H1 (cell line): ENCODE measurements around the gene SLC22A23. TPM values are rescaled to one million over a fixed set of nuclear protein-coding genes. Genes with fewer than 3 reads are reported as not detected.

ENCODE experiments used
- CTCF ChIA-PET: fragments of 300-600 bp; sonication (Branson Sonifier 250); formaldehyde crosslinking; loops from one replicate; lab custom pipeline; 2021; ENCODE audit not compliant: partially characterized antibody; lab: Charles Lee
- POLR2A ChIA-PET: fragments of 300-600 bp; sonication (Branson Sonifier 250); formaldehyde crosslinking; loops from one replicate; lab custom pipeline; 2021; ENCODE audit warnings: inconsistent platforms; ENCODE audit not compliant: partially characterized antibody; lab: Charles Lee
- DNase-seq, 2 experiments: peaks; one replicate each; pipeline versions ENCODE4 v3.0.0 to v3.0.0-alpha.2; 2010 to 2022; ENCODE audit warnings: low spot score in 2 of 2, low read depth in 1 of 2, mixed read lengths in 1 of 2
- FAIRE-seq: peaks from 2 replicates; lab custom pipeline; 2011; peaks lifted over from hg19 to GRCh38; lab: Jason Lieb, UNC
- H2AFZ ChIP-seq: 2 replicates; pipeline ENCODE4 v1.8.1; 2012; ENCODE audit warnings: low read length, inconsistent platforms
- H2AK5ac ChIP-seq: 2 replicates; pipeline ENCODE4 v1.6.1; 2013; ENCODE audit warnings: low read depth, low read length
- H2BK120ac ChIP-seq: replicated peaks from 2 replicates; pipeline ENCODE3; 2013; ENCODE audit warnings: low read depth, low read length, inconsistent platforms
- H2BK12ac ChIP-seq: 2 replicates; pipeline ENCODE4 v1.6.1; 2013; ENCODE audit warnings: low read depth, low read length
- H2BK15ac ChIP-seq: 2 replicates; pipeline ENCODE4 v1.6.1; 2013; ENCODE audit warnings: low read length
- H2BK20ac ChIP-seq: 2 replicates; pipeline ENCODE4 v1.6.1; 2013; ENCODE audit warnings: low read length
- H2BK5ac ChIP-seq: 2 replicates; pipeline ENCODE4 v1.6.1; 2013; ENCODE audit warnings: low read depth, low read length
- H3K14ac ChIP-seq: 2 replicates; pipeline ENCODE4 v1.6.1; 2013; ENCODE audit warnings: inconsistent platforms; ENCODE audit not compliant: insufficient read length
- H3K18ac ChIP-seq: 2 replicates; pipeline ENCODE4 v1.6.1; 2013; ENCODE audit warnings: low read length; ENCODE audit errors: extremely low read depth
- H3K23ac ChIP-seq: 2 replicates; pipeline ENCODE4 v1.6.1; 2013; ENCODE audit warnings: inconsistent platforms; ENCODE audit not compliant: insufficient read length
- H3K23me2 ChIP-seq: 2 replicates; pipeline ENCODE4 v1.6.1; 2013; ENCODE audit warnings: low read depth, low read length
- H3K27ac ChIP-seq: 2 replicates; pipeline ENCODE4 v1.6.1; 2011; ENCODE audit warnings: low read depth, low read length, inconsistent platforms
- H3K27me3 ChIP-seq, 4 experiments: replicated peaks in 1 of 4; 1 replicate in 1 of 4; 2 replicates in 3 of 4; pipeline versions ENCODE4 v1.6.1 to v1.8.1; 2011 to 2013; ENCODE audit warnings: low read length in 3 of 4, mild to moderate bottlenecking in 3 of 4, inconsistent platforms in 2 of 4, mixed read lengths in 2 of 4, moderate library complexity in 1 of 4; ENCODE audit not compliant: control insufficient read depth in 3 of 4, insufficient read depth in 3 of 4; ENCODE audit errors: extremely low read depth in 1 of 4
- H3K36me3 ChIP-seq, 4 experiments: 2 replicates each; pipeline versions ENCODE4 v1.6.1 to v1.8.1; 2011 to 2013; ENCODE audit warnings: mild to moderate bottlenecking in 4 of 4, low read length in 3 of 4, moderate library complexity in 2 of 4, control low read depth in 1 of 4, inconsistent platforms in 1 of 4; ENCODE audit not compliant: insufficient read depth in 4 of 4, control insufficient read depth in 2 of 4
- H3K4ac ChIP-seq: replicated peaks from 2 replicates; pipeline ENCODE3; 2013; ENCODE audit warnings: low read length, low read depth, mixed read lengths, inconsistent platforms; ENCODE audit not compliant: insufficient read length
- H3K4me1 ChIP-seq, 4 experiments: replicated peaks in 1 of 4; 1 replicate in 1 of 4; 2 replicates in 3 of 4; pipeline versions ENCODE4 v1.6.1 to v1.8.1; 2011 to 2013; ENCODE audit warnings: low read length in 3 of 4, inconsistent platforms in 2 of 4, mixed read lengths in 1 of 4; ENCODE audit not compliant: insufficient read depth in 4 of 4, control insufficient read depth in 3 of 4
- H3K4me2 ChIP-seq, 2 experiments: 2 replicates each; pipeline versions ENCODE4 v1.6.1 to v1.8.1; 2011 to 2013; ENCODE audit warnings: low read depth in 2 of 2, low read length in 2 of 2, control low read depth in 1 of 2, inconsistent platforms in 1 of 2, mild to moderate bottlenecking in 1 of 2; ENCODE audit not compliant: insufficient read depth in 1 of 2
- H3K4me3 ChIP-seq, 4 experiments: fragments of 200-600, 300-600 bp in 1 of 4; sonication (generic), shearing (Covaris generic), sonication (Bioruptor Twin) in 1 of 4; 2 replicates each; pipeline versions ENCODE4 v1.5.1 to v1.8.1; 2011 to 2016; ENCODE audit warnings: low read length in 4 of 4, low read depth in 3 of 4, control low read depth in 2 of 4, inconsistent platforms in 2 of 4, mild to moderate bottlenecking in 2 of 4, mixed read lengths in 1 of 4, moderate library complexity in 1 of 4; ENCODE audit not compliant: insufficient read depth in 2 of 4; ENCODE audit errors: extremely low read depth in 1 of 4
- H3K56ac ChIP-seq: replicated peaks from 2 replicates; pipeline ENCODE3; 2013; ENCODE audit warnings: low read depth, mild to moderate bottlenecking, mixed read lengths, low read length, inconsistent platforms; ENCODE audit not compliant: insufficient read length
- H3K79me1 ChIP-seq: 2 replicates; pipeline ENCODE4 v1.6.1; 2013; ENCODE audit warnings: low read depth, low read length, control low read depth
- H3K79me2 ChIP-seq, 2 experiments: 2 replicates each; pipeline versions ENCODE4 v1.6.1 to v1.8.1; 2012 to 2013; ENCODE audit warnings: low read length in 2 of 2, mild to moderate bottlenecking in 2 of 2, inconsistent platforms in 1 of 2; ENCODE audit not compliant: insufficient read depth in 2 of 2, control insufficient read depth in 1 of 2
- H3K9ac ChIP-seq, 4 experiments: replicated peaks in 1 of 4; 1 replicate in 1 of 4; 2 replicates in 3 of 4; pipeline versions ENCODE4 v1.6.1 to v1.8.1; 2011 to 2013; ENCODE audit warnings: low read depth in 3 of 4, low read length in 3 of 4, control low read depth in 2 of 4, mild to moderate bottlenecking in 2 of 4, moderate library complexity in 2 of 4, inconsistent platforms in 1 of 4; ENCODE audit errors: extremely low read depth in 1 of 4
- H3K9me3 ChIP-seq, 2 experiments: 2 replicates each; pipeline versions ENCODE4 v1.6.1 to v1.8.1; 2012 to 2013; ENCODE audit warnings: mild to moderate bottlenecking in 2 of 2, moderate library complexity in 2 of 2, control low read depth in 1 of 2, inconsistent platforms in 1 of 2, low read depth in 1 of 2, low read length in 1 of 2, mixed read lengths in 1 of 2; ENCODE audit not compliant: insufficient read depth in 2 of 2
- H4K20me1 ChIP-seq, 2 experiments: replicated peaks in 1 of 2; 2 replicates each; pipeline versions ENCODE3 to v1.8.1; 2011 to 2013; ENCODE audit warnings: inconsistent platforms in 2 of 2, low read length in 2 of 2, mild to moderate bottlenecking in 1 of 2; ENCODE audit not compliant: insufficient read depth in 2 of 2, control insufficient read depth in 1 of 2
- H4K5ac ChIP-seq: 2 replicates; pipeline ENCODE4 v1.6.1; 2013; ENCODE audit warnings: low read length, low read depth, mixed read lengths, inconsistent platforms; ENCODE audit not compliant: insufficient read length
- H4K8ac ChIP-seq: 2 replicates; pipeline ENCODE4 v1.8.0; 2013; ENCODE audit warnings: mild to moderate bottlenecking, moderate library complexity, low read length, inconsistent platforms; ENCODE audit not compliant: insufficient read depth; ENCODE audit errors: extremely low read depth
- H4K91ac ChIP-seq: replicated peaks from 2 replicates; pipeline ENCODE3; 2013; ENCODE audit warnings: low read length, mixed read lengths, inconsistent platforms; ENCODE audit not compliant: insufficient read length
- CEBPB ChIP-seq: IDR thresholded peaks from 2 replicates; pipeline ENCODE4 v1.6.1; 2012; ENCODE audit warnings: low read depth, low read length
- CHD1 ChIP-seq: IDR thresholded peaks from 2 replicates; pipeline ENCODE4 v1.6.1; 2012; ENCODE audit warnings: low read depth, low read length, improper control_type of control experiment
- CTBP2 ChIP-seq: IDR thresholded peaks from 2 replicates; pipeline ENCODE4 v1.7.0; 2011; ENCODE audit warnings: borderline replicate concordance, mild to moderate bottlenecking, moderate library complexity, mixed read lengths, low read length; ENCODE audit not compliant: insufficient read depth, insufficient read length
- EGR1 ChIP-seq: IDR thresholded peaks from 2 replicates; pipeline ENCODE4 v1.6.1; 2011; ENCODE audit warnings: low read depth, low read length, borderline replicate concordance
- FOSL1 ChIP-seq: IDR thresholded peaks from 2 replicates; pipeline ENCODE4 v1.6.1; 2011; ENCODE audit warnings: mild to moderate bottlenecking, low read depth, low read length, moderate library complexity; ENCODE audit not compliant: insufficient read depth
- HDAC2 ChIP-seq, 2 experiments: fragments of 300-600 bp in 1 of 2; sonication (generic) in 1 of 2; IDR thresholded peaks; 2 replicates each; pipeline ENCODE4 v1.6.1; 2011 to 2012; ENCODE audit warnings: low read depth in 2 of 2, low read length in 2 of 2, mild to moderate bottlenecking in 2 of 2, moderate library complexity in 2 of 2, borderline replicate concordance in 1 of 2, inconsistent platforms in 1 of 2
- HDAC6 ChIP-seq: IDR thresholded peaks from one replicate; pipeline ENCODE4 v1.7.1; 2012; ENCODE audit warnings: low read depth, mild to moderate bottlenecking, inconsistent platforms, low read length, moderate library complexity
- JUN ChIP-seq: IDR thresholded peaks from 2 replicates; pipeline ENCODE4 v1.6.1; 2011; ENCODE audit warnings: low read depth, mild to moderate bottlenecking, improper control_type of control experiment, low read length
- KDM4A ChIP-seq: IDR thresholded peaks from one replicate; pipeline ENCODE4 v1.7.1; 2012; ENCODE audit warnings: low read depth, mild to moderate bottlenecking, moderate library complexity, low read length, inconsistent platforms; ENCODE audit not compliant: severe bottlenecking
- POLR2AphosphoS5 ChIP-seq: IDR thresholded peaks from 2 replicates; pipeline ENCODE4 v1.6.1; 2011; ENCODE audit warnings: low read depth, low read length
- POU5F1 ChIP-seq: IDR thresholded peaks from 2 replicates; pipeline ENCODE4 v1.6.1; 2011; ENCODE audit warnings: low read depth, mild to moderate bottlenecking, low read length, moderate library complexity
- RAD21 ChIP-seq, 2 experiments: IDR thresholded peaks in 1 of 2; conservative IDR thresholded peaks in 1 of 2; 2 replicates each; pipeline ENCODE4 v1.6.1; 2011; ENCODE audit warnings: low read depth in 2 of 2, low read length in 2 of 2, improper control_type of control experiment in 1 of 2, inconsistent platforms in 1 of 2, mild to moderate bottlenecking in 1 of 2, moderate library complexity in 1 of 2
- SP2 ChIP-seq: IDR thresholded peaks from 2 replicates; pipeline ENCODE4 v1.6.1; 2012; ENCODE audit warnings: mild to moderate bottlenecking, low read length, inconsistent platforms
- TAF7 ChIP-seq: optimal IDR thresholded peaks from 2 replicates; pipeline ENCODE3; 2011; ENCODE audit warnings: low read depth, mild to moderate bottlenecking, inconsistent platforms, low read length, moderate library complexity, borderline replicate concordance
- WGBS, 2 experiments: shearing (Covaris generic) in 1 of 2; methylation state at CpG; one replicate each; pipeline versions ENCODE4 v1.1.6 to v1.1.7; 2013 to 2015; ENCODE audit warnings: low lambda C conversion rate in 2 of 2, mixed read lengths in 2 of 2, inconsistent platforms in 1 of 2, low coverage in 1 of 2, missing lambda C conversion rate in 1 of 2; ENCODE audit not compliant: insufficient replicate concordance in 2 of 2, insufficient coverage in 1 of 2, insufficient read length in 1 of 2; ENCODE audit errors: extremely low coverage in 1 of 2, missing lambda C conversion rate in 1 of 2; 5-methylcytosine and 5-hydroxymethylcytosine counted together
- polyA plus RNA-seq, 7 experiments: library from polyadenylated mRNA; depleted of rRNA in 3 of 7; stranded (reverse) in 5 of 7; unstranded in 2 of 7; fragments of >200 nt in 5 of 7; fragments of 200-250 nt in 2 of 7; gene quantifications; 1 replicate in 5 of 7; 2 replicates in 1 of 7; 4 replicates in 1 of 7; pipeline versions ENCODE4 v1.2.1 to v1.2.3, GENCODE V29; 2011 to 2013; ENCODE audit warnings: missing spikeins in 2 of 7, mixed read lengths in 2 of 7
- total RNA-seq: library from RNA; stranded (reverse); fragmentation: NEBNext Ultra II Directional; extraction: Animal tissue kit (Norgen Biotek cat#: 25700); gene quantifications from 2 replicates; pipeline ENCODE4 v1.2.1, GENCODE V29; 2021

The SLC22A23 gene
- total and polyA plus RNA-seq, 2 of the 8 experiments (the other 6 are each of a cell fraction or from before 2014, with no cell fraction given): 9.9 to 38.4 TPM

DNA sequence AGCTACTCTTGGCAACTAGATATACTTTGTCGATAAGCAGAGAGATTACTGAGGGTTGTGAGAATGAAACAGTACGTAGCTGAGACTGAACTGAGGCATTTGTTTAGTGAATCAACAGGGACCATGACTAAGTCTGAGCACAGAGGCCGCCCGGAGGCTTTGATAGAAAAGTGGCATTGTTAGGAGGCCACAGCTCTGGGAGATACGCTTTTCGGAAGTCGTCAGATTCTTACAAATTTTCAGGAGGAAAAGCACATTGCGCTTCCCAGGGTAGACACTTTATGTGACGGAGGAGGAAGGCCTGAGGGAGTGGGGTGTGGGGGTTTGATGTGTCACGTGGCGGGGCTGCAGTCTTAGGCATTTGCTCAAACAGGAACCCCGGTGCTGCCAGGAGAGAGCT lies 128.7 kb downstream of the SLC22A23 start:
- Histone ChIP-seq H3K56ac (no peak overlapping the region), H4K91ac (no peak overlapping the region), H4K8ac (no peak overlapping the region), H3K27me3 (no peaks in the 10 kb centered on the region), H3K36me3 (no peaks in the 10 kb centered on the region), H3K18ac (no peak overlapping the region), H2AK5ac (no peak overlapping the region), H3K14ac (no peak overlapping the region), H3K23ac (no peak overlapping the region), H3K79me2 (peaks cover 0 to 10% of the 10 kb centered on the region in 2 experiments; a peak in 2 of 4 replicates), H3K23me2 (no peaks in the 10 kb centered on the region), H2BK20ac (no peak overlapping the region), H3K4me2 (no peak overlapping the region), H2BK15ac (no peak overlapping the region), H3K9me3 (no peaks in the 10 kb centered on the region), H3K4me3 (no peak overlapping the region), H2BK12ac (no peak overlapping the region), H3K4ac (no peak overlapping the region), H3K79me1 (0 out of 2 replicates have a peak, but pooled peaks cover 3% of the 10 kb centered on the region), H3K4me1 (peaks cover 3 to 15% (median 11%) of the 10 kb centered on the region in 4 experiments; a peak in 6 of 7 replicates), H4K5ac (no peak overlapping the region), H2AFZ (no peak overlapping the region), H2BK5ac (no peak overlapping the region), H2BK120ac (no peak overlapping the region), H4K20me1 (no peaks in the 10 kb centered on the region), H3K9ac (no peak overlapping the region), H3K27ac (no peak overlapping the region)
- ChIA-PET POLR2A (no interaction called here), CTCF (interaction anchor here (0.8 to 1.2 kb wide), 4 partner anchors 17 to 46 kb away, joined by 3 to 5 read pairs (median 4); no protein-coding TSS in a partner anchor)
- TF ChIP-seq TAF7 (no peak), POU5F1 (no peak), JUN (no peak), HDAC6 (no peak), POLR2AphosphoS5 (no peak), FOSL1 (no peak), RAD21 (IDR thresholded peaks at IDR 0.05 in 1 of 2, conservative IDR thresholded peaks at IDR 0.05 in 1 of 2; ENCODE audit: low read depth in 2 of 2, low read length in 2 of 2) (no peak), KDM4A (no peak), EGR1 (no peak), CTBP2 (no peak), CHD1 (no peak), HDAC2 (IDR thresholded peaks at IDR 0.05; ENCODE audit: borderline replicate concordance in 1 of 2, low read depth in 2 of 2, low read length in 2 of 2) (no peak), SP2 (no peak), CEBPB (no peak)
- DNase-seq (no peak), FAIRE-seq (no peak)
- 92% methylated on average over 12 of the region's 12 CpGs; no CpG with 5 or more reads in 1 of the 2 experiments for WGBS, 2 experiments
